HepG2 (cell line): ENCODE measurements around the gene LGI4. TPM values are rescaled to one million over a fixed set of nuclear protein-coding genes. Genes with fewer than 3 reads are reported as not detected.

Experiments used
- ASH2L ChIP-seq: fragments of 300-600, 200-600 bp; sonication (generic); IDR thresholded peaks from 2 replicates; pipeline ENCODE4 v1.7.0; 2017; ENCODE audit warnings: low read depth, mild to moderate bottlenecking, moderate library complexity, mixed read lengths, low read length; ENCODE audit not compliant: insufficient read length
- BRCA1 ChIP-seq: sonication (generic); formaldehyde crosslinking; IDR thresholded peaks from 2 replicates; pipeline ENCODE4 v1.4.0; 2020; ENCODE audit warnings: missing genetic modification reagents
- MTA1 ChIP-seq: sonication (generic); formaldehyde crosslinking; IDR thresholded peaks from 2 replicates; pipeline ENCODE4 v1.4.0; 2020; ENCODE audit warnings: missing genetic modification reagents, mild to moderate bottlenecking, borderline replicate concordance
- SALL1 ChIP-seq: sonication (generic); formaldehyde crosslinking; IDR thresholded peaks from 2 replicates; pipeline ENCODE4 v1.8.0; 2022; ENCODE audit warnings: mild to moderate bottlenecking, missing genetic modification reagents
- SP2 ChIP-seq: sonication (generic); formaldehyde crosslinking; IDR thresholded peaks from 2 replicates; pipeline ENCODE4 v1.5.1; 2020; ENCODE audit warnings: mild to moderate bottlenecking, missing genetic modification reagents
- STAG1 ChIP-seq: sonication (generic); formaldehyde crosslinking; IDR thresholded peaks from 2 replicates; pipeline ENCODE4 v1.4.0; 2020; ENCODE audit warnings: missing genetic modification reagents
- TARDBP ChIP-seq: sonication (generic); formaldehyde crosslinking; IDR thresholded peaks from 2 replicates; pipeline ENCODE4 v1.8.0; 2022; ENCODE audit warnings: mild to moderate bottlenecking, missing genetic modification reagents
- ZNF776 ChIP-seq: sonication (generic); formaldehyde crosslinking; IDR thresholded peaks from 2 replicates; pipeline ENCODE4 v1.4.0; 2020; ENCODE audit warnings: mild to moderate bottlenecking, missing genetic modification reagents
- polyA plus RNA-seq, 8 experiments: library from polyadenylated mRNA; depleted of rRNA in 3 of 8; stranded (reverse) in 7 of 8; unstranded in 1 of 8; fragments of >200 nt; fragmentation: Illumina TruSeq in 4 of 8; extraction: Trizol in 4 of 8; gene quantifications; 2 replicates each; pipeline versions ENCODE4 v1.2.1 to v1.2.3, GENCODE V29; 2011 to 2016; ENCODE audit warnings: low read depth in 4 of 8, missing spikeins in 1 of 8, mixed read lengths in 1 of 8; ENCODE audit not compliant: insufficient read depth in 1 of 8
- total RNA-seq, 5 experiments: library from RNA; depleted of rRNA; stranded (reverse); fragments of >200 nt; fragmentation: Illumina TruSeq; extraction: Trizol; gene quantifications; 2 replicates each; pipeline ENCODE4 v1.2.3, GENCODE V29; 2016; ENCODE audit warnings: low read depth in 1 of 5
- TF ChIP-seq, protein P1 (sequence below), 2 experiments: fragments of 450-650 bp in 1 of 2; sonication (generic) in 1 of 2; formaldehyde crosslinking in 1 of 2; IDR thresholded peaks; 2 replicates each; pipeline versions ENCODE4 v1.6.1 to v1.8.0; 2016 to 2022; ENCODE audit warnings: antibody characterized with exemption in 1 of 2, mild to moderate bottlenecking in 1 of 2, missing genetic modification reagents in 1 of 2
- TF ChIP-seq, protein P2 (sequence below): IDR thresholded peaks from 2 replicates; pipeline ENCODE4 v1.6.1; 2012; ENCODE audit warnings: inconsistent platforms
- TF ChIP-seq, protein P3 (sequence below): sonication (generic); formaldehyde crosslinking; IDR thresholded peaks from 2 replicates; pipeline ENCODE4 v1.4.0; 2020; ENCODE audit warnings: missing genetic modification reagents
- TF ChIP-seq, protein P4 (sequence below): IDR thresholded peaks from 2 replicates; pipeline ENCODE4 v1.6.1; 2016; ENCODE audit warnings: low read depth, control low read depth
- TF ChIP-seq, protein P5 (sequence below): IDR thresholded peaks from 2 replicates; pipeline ENCODE4 v1.6.1; 2016; ENCODE audit warnings: missing compliant biosample characterization, missing genetic modification reagents, borderline replicate concordance
- TF ChIP-seq, protein P6 (sequence below): sonication (generic); formaldehyde crosslinking; IDR thresholded peaks from 2 replicates; pipeline ENCODE4 v1.5.0; 2020; ENCODE audit warnings: mild to moderate bottlenecking, missing genetic modification reagents, moderate library complexity

LGI4 gene
- total and polyA plus RNA-seq, 2 of the 13 experiments (the other 11 are each of a cell fraction or from before 2014, with no cell fraction given), result 2.8 TPM; not detected in 1

DNA sequence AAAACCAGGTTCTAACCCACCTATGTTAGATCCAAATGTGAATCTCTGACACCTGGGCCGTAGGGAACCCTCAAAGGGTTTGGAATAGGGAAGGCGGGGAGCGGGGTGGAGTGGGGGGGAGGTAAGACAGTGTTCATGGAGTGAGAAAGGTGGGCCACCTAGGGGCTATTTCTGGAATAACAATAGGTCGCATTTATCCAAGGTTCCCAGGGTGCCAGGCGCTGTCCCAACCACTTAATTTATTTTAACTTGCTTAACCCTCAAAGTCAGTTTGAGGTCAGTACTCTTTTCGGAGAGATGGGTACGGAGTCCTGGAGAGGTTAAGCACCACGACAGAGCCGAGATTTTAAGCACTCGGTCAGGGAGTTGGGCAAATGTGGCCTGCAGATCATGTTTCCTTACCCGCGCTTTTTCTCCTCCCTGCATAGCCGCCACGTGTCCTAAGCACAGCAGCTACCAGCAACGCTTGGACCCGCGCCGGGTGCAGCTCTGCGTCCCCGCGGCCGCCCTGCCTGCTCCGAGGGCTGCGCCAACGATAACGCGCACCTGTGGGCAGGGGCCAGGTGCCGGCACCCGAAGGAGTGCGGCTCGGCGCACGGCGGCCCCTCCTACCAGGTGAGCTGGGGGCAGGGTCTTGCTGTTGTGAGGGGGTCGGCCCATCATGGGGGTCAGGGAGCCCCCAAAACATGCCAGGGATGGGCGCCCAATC lies 44.2 kb downstream of the LGI4 start (continued):
- TF ChIP-seq, protein P1, sequence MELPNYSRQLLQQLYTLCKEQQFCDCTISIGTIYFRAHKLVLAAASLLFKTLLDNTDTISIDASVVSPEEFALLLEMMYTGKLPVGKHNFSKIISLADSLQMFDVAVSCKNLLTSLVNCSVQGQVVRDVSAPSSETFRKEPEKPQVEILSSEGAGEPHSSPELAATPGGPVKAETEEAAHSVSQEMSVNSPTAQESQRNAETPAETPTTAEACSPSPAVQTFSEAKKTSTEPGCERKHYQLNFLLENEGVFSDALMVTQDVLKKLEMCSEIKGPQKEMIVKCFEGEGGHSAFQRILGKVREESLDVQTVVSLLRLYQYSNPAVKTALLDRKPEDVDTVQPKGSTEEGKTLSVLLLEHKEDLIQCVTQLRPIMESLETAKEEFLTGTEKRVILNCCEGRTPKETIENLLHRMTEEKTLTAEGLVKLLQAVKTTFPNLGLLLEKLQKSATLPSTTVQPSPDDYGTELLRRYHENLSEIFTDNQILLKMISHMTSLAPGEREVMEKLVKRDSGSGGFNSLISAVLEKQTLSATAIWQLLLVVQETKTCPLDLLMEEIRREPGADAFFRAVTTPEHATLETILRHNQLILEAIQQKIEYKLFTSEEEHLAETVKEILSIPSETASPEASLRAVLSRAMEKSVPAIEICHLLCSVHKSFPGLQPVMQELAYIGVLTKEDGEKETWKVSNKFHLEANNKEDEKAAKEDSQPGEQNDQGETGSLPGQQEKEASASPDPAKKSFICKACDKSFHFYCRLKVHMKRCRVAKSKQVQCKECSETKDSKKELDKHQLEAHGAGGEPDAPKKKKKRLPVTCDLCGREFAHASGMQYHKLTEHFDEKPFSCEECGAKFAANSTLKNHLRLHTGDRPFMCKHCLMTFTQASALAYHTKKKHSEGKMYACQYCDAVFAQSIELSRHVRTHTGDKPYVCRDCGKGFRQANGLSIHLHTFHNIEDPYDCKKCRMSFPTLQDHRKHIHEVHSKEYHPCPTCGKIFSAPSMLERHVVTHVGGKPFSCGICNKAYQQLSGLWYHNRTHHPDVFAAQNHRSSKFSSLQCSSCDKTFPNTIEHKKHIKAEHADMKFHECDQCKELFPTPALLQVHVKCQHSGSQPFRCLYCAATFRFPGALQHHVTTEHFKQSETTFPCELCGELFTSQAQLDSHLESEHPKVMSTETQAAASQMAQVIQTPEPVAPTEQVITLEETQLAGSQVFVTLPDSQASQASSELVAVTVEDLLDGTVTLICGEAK (IDR thresholded peaks at IDR 0.05), result no peak
- TF ChIP-seq, protein P1 (CRISPR knock-in tag; IDR thresholded peaks at IDR 0.05), result no peak
- no peak for TF ChIP-seq ASH2L
- TF ChIP-seq BRCA1 (CRISPR knock-in tag), result no peak
- TF ChIP-seq, protein P2, sequence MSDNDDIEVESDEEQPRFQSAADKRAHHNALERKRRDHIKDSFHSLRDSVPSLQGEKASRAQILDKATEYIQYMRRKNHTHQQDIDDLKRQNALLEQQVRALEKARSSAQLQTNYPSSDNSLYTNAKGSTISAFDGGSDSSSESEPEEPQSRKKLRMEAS, result 0 out of 2 replicates have a peak, but pooled peaks have one; percentile 23
- TF ChIP-seq SP2 (CRISPR knock-in tag), result no peak
- TF ChIP-seq SALL1 (CRISPR knock-in tag), result 0 out of 2 replicates have a peak, but pooled peaks have one; percentile 32
- TF ChIP-seq, protein P3, sequence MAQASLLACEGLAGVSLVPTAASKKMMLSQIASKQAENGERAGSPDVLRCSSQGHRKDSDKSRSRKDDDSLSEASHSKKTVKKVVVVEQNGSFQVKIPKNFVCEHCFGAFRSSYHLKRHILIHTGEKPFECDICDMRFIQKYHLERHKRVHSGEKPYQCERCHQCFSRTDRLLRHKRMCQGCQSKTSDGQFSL (CRISPR knock-in tag), result peak; percentile 93
- no peak for TF ChIP-seq TARDBP (CRISPR knock-in tag)
- TF ChIP-seq STAG1, result peak; percentile 58
- TF ChIP-seq, protein P4, sequence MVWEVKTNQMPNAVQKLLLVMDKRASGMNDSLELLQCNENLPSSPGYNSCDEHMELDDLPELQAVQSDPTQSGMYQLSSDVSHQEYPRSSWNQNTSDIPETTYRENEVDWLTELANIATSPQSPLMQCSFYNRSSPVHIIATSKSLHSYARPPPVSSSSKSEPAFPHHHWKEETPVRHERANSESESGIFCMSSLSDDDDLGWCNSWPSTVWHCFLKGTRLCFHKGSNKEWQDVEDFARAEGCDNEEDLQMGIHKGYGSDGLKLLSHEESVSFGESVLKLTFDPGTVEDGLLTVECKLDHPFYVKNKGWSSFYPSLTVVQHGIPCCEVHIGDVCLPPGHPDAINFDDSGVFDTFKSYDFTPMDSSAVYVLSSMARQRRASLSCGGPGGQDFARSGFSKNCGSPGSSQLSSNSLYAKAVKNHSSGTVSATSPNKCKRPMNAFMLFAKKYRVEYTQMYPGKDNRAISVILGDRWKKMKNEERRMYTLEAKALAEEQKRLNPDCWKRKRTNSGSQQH (CRISPR knock-in tag), result no peak
- TF ChIP-seq, protein P5, sequence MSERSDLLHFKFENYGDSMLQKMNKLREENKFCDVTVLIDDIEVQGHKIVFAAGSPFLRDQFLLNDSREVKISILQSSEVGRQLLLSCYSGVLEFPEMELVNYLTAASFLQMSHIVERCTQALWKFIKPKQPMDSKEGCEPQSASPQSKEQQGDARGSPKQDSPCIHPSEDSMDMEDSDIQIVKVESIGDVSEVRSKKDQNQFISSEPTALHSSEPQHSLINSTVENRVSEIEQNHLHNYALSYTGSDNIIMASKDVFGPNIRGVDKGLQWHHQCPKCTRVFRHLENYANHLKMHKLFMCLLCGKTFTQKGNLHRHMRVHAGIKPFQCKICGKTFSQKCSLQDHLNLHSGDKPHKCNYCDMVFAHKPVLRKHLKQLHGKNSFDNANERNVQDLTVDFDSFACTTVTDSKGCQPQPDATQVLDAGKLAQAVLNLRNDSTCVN (CRISPR knock-in tag), result no peak
- no peak for TF ChIP-seq ZNF776 (CRISPR knock-in tag)
- no peak for TF ChIP-seq MTA1 (CRISPR knock-in tag)
- TF ChIP-seq, protein P6, sequence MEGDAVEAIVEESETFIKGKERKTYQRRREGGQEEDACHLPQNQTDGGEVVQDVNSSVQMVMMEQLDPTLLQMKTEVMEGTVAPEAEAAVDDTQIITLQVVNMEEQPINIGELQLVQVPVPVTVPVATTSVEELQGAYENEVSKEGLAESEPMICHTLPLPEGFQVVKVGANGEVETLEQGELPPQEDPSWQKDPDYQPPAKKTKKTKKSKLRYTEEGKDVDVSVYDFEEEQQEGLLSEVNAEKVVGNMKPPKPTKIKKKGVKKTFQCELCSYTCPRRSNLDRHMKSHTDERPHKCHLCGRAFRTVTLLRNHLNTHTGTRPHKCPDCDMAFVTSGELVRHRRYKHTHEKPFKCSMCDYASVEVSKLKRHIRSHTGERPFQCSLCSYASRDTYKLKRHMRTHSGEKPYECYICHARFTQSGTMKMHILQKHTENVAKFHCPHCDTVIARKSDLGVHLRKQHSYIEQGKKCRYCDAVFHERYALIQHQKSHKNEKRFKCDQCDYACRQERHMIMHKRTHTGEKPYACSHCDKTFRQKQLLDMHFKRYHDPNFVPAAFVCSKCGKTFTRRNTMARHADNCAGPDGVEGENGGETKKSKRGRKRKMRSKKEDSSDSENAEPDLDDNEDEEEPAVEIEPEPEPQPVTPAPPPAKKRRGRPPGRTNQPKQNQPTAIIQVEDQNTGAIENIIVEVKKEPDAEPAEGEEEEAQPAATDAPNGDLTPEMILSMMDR (CRISPR knock-in tag), result peak; percentile 68
